Measurements from ENCODE around the gene ZNF562. TPM values are rescaled to one million over a fixed set of nuclear protein-coding genes. Genes with fewer than 3 reads are reported as not detected.

ZNF562 gene
- total and polyA plus RNA-seq, 7 donors = 1.5 to 17.6 (median 7.3) TPM

DNA sequence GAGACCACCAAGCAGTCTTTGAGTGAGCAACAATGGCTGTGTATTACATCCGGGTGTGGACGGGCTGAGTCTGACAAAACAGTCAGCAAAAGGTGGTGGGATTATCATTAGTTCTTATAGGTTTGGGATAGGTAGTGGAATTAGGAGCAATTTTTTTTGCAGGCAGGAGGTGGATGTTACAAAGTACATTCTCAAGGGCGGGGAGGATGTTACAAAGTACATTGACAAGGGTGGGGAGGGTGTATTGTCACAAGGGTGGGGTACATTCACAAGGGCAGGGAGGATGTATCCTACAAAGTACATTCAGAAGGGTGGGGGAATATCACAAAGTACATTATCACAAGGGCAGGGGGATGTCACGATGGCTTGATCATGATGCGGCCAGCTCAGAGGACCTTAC is 38.9 kb downstream of the ZNF562 start:
- Histone ChIP-seq H3K27me3 (ENCODE audit: insufficient read depth in 3 of 3, low read length in 2 of 3) (no peaks in the 10 kb centered on the region), H3K36me3 (ENCODE audit: insufficient read depth in 1 of 2, low read depth in 1 of 2) (peaks cover 8 to 29% of the 10 kb centered on the region in 2 donors), H3K9me3 (no peaks in the 10 kb centered on the region), H3K4me1 (no peaks in the 10 kb centered on the region), H3K27ac (no peak overlapping the region), H3K4me3 (no peak overlapping the region)
- intact Hi-C loops (cut with DNase I) = no loop called here
- TF ChIP-seq, protein P1, sequence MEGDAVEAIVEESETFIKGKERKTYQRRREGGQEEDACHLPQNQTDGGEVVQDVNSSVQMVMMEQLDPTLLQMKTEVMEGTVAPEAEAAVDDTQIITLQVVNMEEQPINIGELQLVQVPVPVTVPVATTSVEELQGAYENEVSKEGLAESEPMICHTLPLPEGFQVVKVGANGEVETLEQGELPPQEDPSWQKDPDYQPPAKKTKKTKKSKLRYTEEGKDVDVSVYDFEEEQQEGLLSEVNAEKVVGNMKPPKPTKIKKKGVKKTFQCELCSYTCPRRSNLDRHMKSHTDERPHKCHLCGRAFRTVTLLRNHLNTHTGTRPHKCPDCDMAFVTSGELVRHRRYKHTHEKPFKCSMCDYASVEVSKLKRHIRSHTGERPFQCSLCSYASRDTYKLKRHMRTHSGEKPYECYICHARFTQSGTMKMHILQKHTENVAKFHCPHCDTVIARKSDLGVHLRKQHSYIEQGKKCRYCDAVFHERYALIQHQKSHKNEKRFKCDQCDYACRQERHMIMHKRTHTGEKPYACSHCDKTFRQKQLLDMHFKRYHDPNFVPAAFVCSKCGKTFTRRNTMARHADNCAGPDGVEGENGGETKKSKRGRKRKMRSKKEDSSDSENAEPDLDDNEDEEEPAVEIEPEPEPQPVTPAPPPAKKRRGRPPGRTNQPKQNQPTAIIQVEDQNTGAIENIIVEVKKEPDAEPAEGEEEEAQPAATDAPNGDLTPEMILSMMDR (IDR thresholded peaks at IDR 0.05) = no peak
- DNase-seq (no peak), ATAC-seq (no peak)
- 96 to 97% (median 97%) methylated on average over 5 of the region's 5 CpGs for WGBS, 3 donors

GRCh38 chr19:9627856-9628255 is 47.0 kb downstream of the ZNF562 start:
- no peaks in the 10 kb centered on the region for H3K27me3 ChIP-seq (ENCODE audit: insufficient read depth in 3 of 3, low read length in 2 of 3)
- peaks cover 10 to 13% of the 10 kb centered on the region in 2 donors for H3K36me3 ChIP-seq (ENCODE audit: insufficient read depth in 1 of 2, low read depth in 1 of 2)
- intact Hi-C loops (cut with DNase I) = loop anchor here (2.0 to 10.0 kb wide), 3 partner anchors 137 to 165 kb away; partner anchors contain the start of gene ZNF846 (in 1 of the 2)
- DNase-seq (no peak), ATAC-seq (no peak)
- no peaks in the 10 kb centered on the region for H3K4me1 ChIP-seq
- TF ChIP-seq, protein P1 (IDR thresholded peaks at IDR 0.05) = no peak
- no peaks in the 10 kb centered on the region for H3K9me3 ChIP-seq
- no peak overlapping the region for H3K4me3 ChIP-seq
- H3K27ac ChIP-seq = no peak overlapping the region
- 70 to 83% (median 76%) methylated on average over 2 of the region's 2 CpGs for WGBS, 3 donors

DNA sequence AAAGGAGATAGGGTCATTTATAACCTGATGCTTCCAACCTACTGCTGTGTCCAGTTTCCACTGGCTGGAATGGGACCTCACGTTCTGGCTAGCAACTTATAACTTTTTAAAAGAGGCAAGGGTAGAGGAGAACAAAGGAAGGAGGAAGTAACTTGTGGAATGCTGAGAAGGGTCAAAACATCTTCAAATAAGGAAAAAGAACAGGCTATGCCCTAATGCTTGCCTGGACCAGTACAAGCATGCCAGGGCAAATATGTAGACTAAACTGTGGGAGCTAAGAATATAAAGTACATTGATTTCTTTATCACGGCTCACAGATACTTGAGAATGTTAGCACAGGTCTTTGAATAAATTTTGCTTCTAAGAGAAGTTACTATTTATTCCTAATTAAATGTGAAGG is 52.4 kb downstream of the ZNF562 start:
- Histone ChIP-seq H3K4me1 (peaks cover 15% of the 10 kb centered on the region), H3K36me3 (ENCODE audit: insufficient read depth in 1 of 2, low read depth in 1 of 2) (peaks cover 14 to 28% of the 10 kb centered on the region in 2 donors), H3K9me3 (no peaks in the 10 kb centered on the region), H3K27ac (no peak overlapping the region), H3K27me3 (ENCODE audit: insufficient read depth in 3 of 3, low read length in 2 of 3) (no peaks in the 10 kb centered on the region), H3K4me3 (no peak overlapping the region)
- no peak for ATAC-seq
- intact Hi-C loops (cut with DNase I) = loop anchor here in 1 of 2 donors (5.0 to 10.0 kb wide), 2 partner anchors 40 to 142 kb away; partner anchors contain the start of genes ZNF121 and ZNF846
- DNase-seq = no peak
- 69 to 82% (median 79%) methylated on average over 2 of the region's 2 CpGs for WGBS, 3 donors
- TF ChIP-seq, protein P1 (IDR thresholded peaks at IDR 0.05) = no peak

GRCh38 chr19:9621156-9622037 is 53.5 kb downstream of the ZNF562 start, which contains the start of gene ZNF561:
Gene ZNF561, minus strand, starts transcription at chr19:9621232. Its CDS starts 1,776 bp downstream, at chr19:9619456.
- WGBS, 3 donors = 1% methylated on average over 33 of the region's 33 CpGs
- peak; percentile 84 to 93 for DNase-seq
- ATAC-seq = peak; percentile 93 to 98 (median 96)
- Histone ChIP-seq H3K36me3 (ENCODE audit: insufficient read depth in 1 of 2, low read depth in 1 of 2) (peaks cover 14 to 34% of the 10 kb centered on the region in 2 donors), H3K27ac (peak within 1 kb of the TSS; percentile 84), H3K4me1 (peaks cover 15% of the 10 kb centered on the region), H3K9me3 (no peaks in the 10 kb centered on the region), H3K4me3 (peak within 1 kb of the TSS; percentile 94), H3K27me3 (ENCODE audit: insufficient read depth in 3 of 3, low read length in 2 of 3) (no peaks in the 10 kb centered on the region)
- intact Hi-C loops (cut with DNase I) = loop anchor here in 1 of 2 donors (5.0 to 10.0 kb wide), 2 partner anchors 39 to 143 kb away; partner anchors contain the start of genes ZNF121 and ZNF846
- TF ChIP-seq, protein P1 (IDR thresholded peaks at IDR 0.05) = no peak

Measured in psoas muscle (tissue), 8 donors.